Central memory CD8-positive, alpha-beta T cell (primary cell): ENCODE results near the gene CATSPER2.
"Not testable (repeated sequence)": the region's sequence is repeated elsewhere in the genome, so short reads cannot be mapped to it uniquely, and the experiment has no call there.

Experiments used
- ATAC-seq: fragments of 150-1000 bp; cut with Tn5 transposase; replicated peaks from 2 replicates; pipeline ENCODE4 v1.10.0; 2022; ENCODE audit warnings: mild to moderate bottlenecking, moderate FRiP score, moderate number of reproducible peaks; ENCODE audit not compliant: poor library complexity, severe bottlenecking; ENCODE audit errors: extremely low read depth
- DNase-seq, 2 donors: peaks; one replicate each; pipeline ENCODE4 v3.0.0; 2021; ENCODE audit warnings: low spot score in 2 of 2
- H3K27ac Mint-ChIP-seq: one replicate; pipeline ENCODE4 v1.8.0; 2022; ENCODE audit warnings: low read depth, mild to moderate bottlenecking, moderate library complexity, mixed read lengths
- H3K27me3 Mint-ChIP-seq: one replicate; pipeline ENCODE4 v1.8.0; 2022; ENCODE audit warnings: mixed read lengths
- H3K36me3 Mint-ChIP-seq: one replicate; pipeline ENCODE4 v1.8.0; 2022; ENCODE audit warnings: mild to moderate bottlenecking, moderate library complexity, mixed read lengths; ENCODE audit not compliant: insufficient read depth
- H3K4me1 Mint-ChIP-seq: one replicate; pipeline ENCODE4 v1.8.0; 2022; ENCODE audit warnings: mixed read lengths
- H3K4me3 Mint-ChIP-seq: one replicate; pipeline ENCODE4 v1.8.0; 2022; ENCODE audit warnings: mild to moderate bottlenecking, moderate library complexity, mixed read lengths
- H3K9me3 Mint-ChIP-seq: one replicate; pipeline ENCODE4 v1.8.0; 2022; ENCODE audit warnings: mixed read lengths

The CATSPER2 gene

DNA sequence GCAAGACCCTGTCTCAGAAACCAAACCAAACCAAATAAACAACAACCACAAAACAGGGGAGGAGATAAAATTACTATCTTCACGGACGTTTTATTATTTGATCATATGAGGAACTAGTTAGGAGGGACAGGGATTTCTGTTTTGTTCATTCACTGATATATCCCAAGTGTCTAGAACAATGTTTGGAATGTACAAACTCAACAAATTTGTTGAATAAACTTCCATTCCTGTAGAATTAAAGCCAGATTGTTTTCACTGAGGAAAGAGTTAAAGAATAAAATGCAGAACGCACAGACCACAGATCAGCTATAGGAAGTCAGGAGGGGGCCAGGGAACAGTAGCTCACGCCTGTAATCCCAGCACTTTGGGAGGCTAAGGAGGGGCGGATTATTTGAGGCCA, 23.5 kb downstream of the CATSPER2 start:
- no peak overlapping the region for H3K27ac Mint-ChIP-seq
- peaks cover 6% of the 10 kb centered on the region for H3K27me3 Mint-ChIP-seq
- no peaks in the 10 kb centered on the region for H3K9me3 Mint-ChIP-seq
- no peak for DNase-seq
- no peaks in the 10 kb centered on the region for H3K4me1 Mint-ChIP-seq
- H3K36me3 Mint-ChIP-seq = no peaks in the 10 kb centered on the region
- H3K4me3 Mint-ChIP-seq = no peak overlapping the region
- no peak for ATAC-seq

DNA sequence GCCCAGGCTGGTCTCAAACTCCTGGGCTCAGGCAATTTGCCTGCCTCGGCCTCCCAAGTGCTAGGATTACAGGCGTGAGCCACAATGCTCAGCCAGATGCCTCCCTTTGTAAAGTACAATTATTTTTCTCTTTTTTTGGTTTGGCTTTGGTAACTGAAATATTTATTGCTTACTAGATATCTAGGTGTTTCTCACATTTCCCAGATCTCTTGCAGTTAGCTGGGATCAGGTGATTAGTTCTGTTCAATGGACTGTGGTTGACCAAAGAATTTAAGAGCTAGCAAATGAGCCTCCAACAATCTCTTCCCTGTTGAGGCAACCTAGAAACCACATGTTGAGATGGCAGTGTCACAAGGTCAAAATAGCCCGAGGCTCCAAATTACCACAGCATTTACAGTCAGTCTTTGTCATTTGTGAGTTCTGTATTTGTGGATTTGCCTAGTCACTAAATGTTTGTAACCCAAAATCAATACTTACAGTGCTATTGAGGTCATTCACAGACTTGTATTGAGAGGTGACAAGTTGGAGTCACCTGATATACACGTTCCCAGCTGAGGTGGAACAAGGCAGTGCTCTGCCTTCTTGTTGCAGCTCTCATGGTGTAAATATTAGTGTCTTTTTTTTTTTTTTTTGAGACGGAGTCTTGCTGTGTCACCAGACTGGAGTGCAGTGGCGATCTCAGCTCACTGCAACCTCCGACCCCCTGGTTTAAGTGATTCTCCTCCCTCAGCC, 26.4 kb downstream of the CATSPER2 start:
- DNase-seq, H3K9me3 Mint-ChIP-seq, H3K36me3 Mint-ChIP-seq, H3K4me3 Mint-ChIP-seq, H3K27ac Mint-ChIP-seq, H3K4me1 Mint-ChIP-seq, ATAC-seq: not testable (repeated sequence)
- peaks cover 17% of the 10 kb centered on the region for H3K27me3 Mint-ChIP-seq

GRCh38 chr15:43618700-43619099, 29.9 kb downstream of the CATSPER2 start, which contains the start of gene STRC:
TSS of gene STRC (minus strand) at chr15:43618800. CDS start at chr15:43618722, 78 bp downstream.
- H3K9me3 Mint-ChIP-seq, H3K27ac Mint-ChIP-seq, H3K36me3 Mint-ChIP-seq, ATAC-seq, DNase-seq, H3K4me1 Mint-ChIP-seq, H3K4me3 Mint-ChIP-seq: not testable (repeated sequence)
- peaks cover 17% of the 10 kb centered on the region for H3K27me3 Mint-ChIP-seq

DNA sequence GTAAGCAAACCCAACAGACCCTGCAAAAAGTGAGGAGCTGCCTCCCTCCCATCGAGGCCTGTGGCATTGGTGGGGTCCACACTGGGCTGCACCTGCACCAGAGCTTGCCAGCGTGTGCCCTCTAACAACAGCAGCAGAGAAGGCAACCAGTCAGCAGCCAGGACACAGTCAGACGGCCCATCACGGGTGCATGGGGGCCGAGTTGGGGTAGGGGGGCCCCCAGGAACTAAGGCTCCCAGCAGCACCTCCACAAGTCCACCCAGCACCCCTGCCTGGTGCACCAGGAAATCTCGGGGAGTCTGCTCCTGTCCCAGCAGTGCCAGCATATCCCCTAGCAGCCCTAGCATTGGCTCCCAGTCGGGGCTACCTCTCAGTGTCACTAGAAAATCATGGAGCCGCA, 30.9 kb downstream of the CATSPER2 start:
- H3K36me3 Mint-ChIP-seq = not testable (repeated sequence)

GRCh38 chr15:43602233-43602632, 46.4 kb downstream of the CATSPER2 start:
- ATAC-seq, DNase-seq, H3K9me3 Mint-ChIP-seq: not testable (repeated sequence)

More for the DNA sequence above, 30.9 kb downstream of the CATSPER2 start:
- not testable (repeated sequence) for H3K9me3 Mint-ChIP-seq, DNase-seq, H3K4me3 Mint-ChIP-seq, H3K4me1 Mint-ChIP-seq, ATAC-seq, H3K27ac Mint-ChIP-seq
- peaks cover 17% of the 10 kb centered on the region for H3K27me3 Mint-ChIP-seq

GRCh38 chr15:43600200-43600599, 48.4 kb downstream of the CATSPER2 start:
- DNase-seq, H3K36me3 Mint-ChIP-seq, H3K4me1 Mint-ChIP-seq, H3K27ac Mint-ChIP-seq, ATAC-seq, H3K4me3 Mint-ChIP-seq, H3K9me3 Mint-ChIP-seq: not testable (repeated sequence)
- H3K27me3 Mint-ChIP-seq = peaks cover 70% of the 10 kb centered on the region

More at GRCh38 chr15:43602233-43602632, 46.4 kb downstream of the CATSPER2 start:
- not testable (repeated sequence) for H3K36me3 Mint-ChIP-seq, H3K4me3 Mint-ChIP-seq, H3K27ac Mint-ChIP-seq, H3K4me1 Mint-ChIP-seq
- peaks cover 57% of the 10 kb centered on the region for H3K27me3 Mint-ChIP-seq

- not testable (repeated sequence) for H3K36me3 Mint-ChIP-seq, H3K27ac Mint-ChIP-seq, DNase-seq, H3K4me3 Mint-ChIP-seq, ATAC-seq, H3K4me1 Mint-ChIP-seq, H3K9me3 Mint-ChIP-seq
- peaks cover 60% of the 10 kb centered on the region for H3K27me3 Mint-ChIP-seq
Observed at GRCh38 chr15:43599131-43599530, 49.5 kb downstream of the CATSPER2 start.

DNA sequence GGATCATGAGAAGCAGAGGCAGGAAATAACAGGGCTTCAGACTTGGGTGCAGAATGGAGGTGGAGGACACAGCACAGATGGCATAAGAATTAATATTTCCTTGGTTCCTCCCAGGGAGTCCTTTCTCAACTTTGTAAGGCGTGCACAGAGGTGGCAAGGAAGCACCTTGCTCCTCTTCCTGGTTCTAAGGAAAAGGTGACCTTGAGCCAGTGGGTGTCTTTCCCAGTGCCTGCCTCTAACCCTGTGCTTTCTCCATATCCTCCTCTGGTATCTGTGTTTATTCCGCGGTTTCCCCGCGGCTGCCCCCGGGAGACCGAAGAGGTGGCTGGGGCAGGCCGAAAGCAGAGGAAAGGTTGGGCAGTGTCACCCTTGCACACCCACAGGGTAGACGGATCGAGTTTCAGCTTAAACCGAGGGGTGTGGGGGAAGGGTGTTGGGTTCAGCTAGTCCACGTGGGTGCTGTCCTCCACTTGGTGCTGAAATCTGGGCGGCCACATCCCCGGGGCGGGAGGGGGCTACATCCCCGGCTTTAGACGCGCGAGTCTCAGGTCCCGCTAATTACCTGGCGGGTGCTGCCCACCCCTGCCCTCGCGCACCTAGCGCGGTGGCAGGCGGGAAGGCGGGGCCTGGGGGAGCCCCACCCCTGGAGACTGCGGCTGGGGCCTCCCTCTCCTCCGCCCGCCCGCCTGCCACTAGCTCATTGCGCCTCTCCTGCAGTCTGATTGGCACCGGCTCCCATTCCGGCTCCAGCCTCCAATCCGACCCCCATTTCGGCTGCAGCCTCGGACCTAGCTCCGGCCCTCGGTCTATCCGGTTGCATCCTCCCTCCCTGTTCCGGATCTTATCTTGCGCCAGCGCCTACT, 55.1 kb downstream of the CATSPER2 start, which contains the start of gene CKMT1B:
TSS of gene CKMT1B (plus strand) at position 700 of the 863 bp plus-strand sequence. CDS start 192 bp downstream, outside the sequence.
- not testable (repeated sequence) for H3K4me1 Mint-ChIP-seq, H3K9me3 Mint-ChIP-seq, H3K27ac Mint-ChIP-seq, H3K36me3 Mint-ChIP-seq, DNase-seq, H3K4me3 Mint-ChIP-seq, ATAC-seq
- peaks cover 27% of the 10 kb centered on the region for H3K27me3 Mint-ChIP-seq

- H3K9me3 Mint-ChIP-seq, H3K4me1 Mint-ChIP-seq, H3K27ac Mint-ChIP-seq, DNase-seq, ATAC-seq, H3K36me3 Mint-ChIP-seq, H3K4me3 Mint-ChIP-seq: not testable (repeated sequence)
- peaks cover 20% of the 10 kb centered on the region for H3K27me3 Mint-ChIP-seq
Observed at GRCh38 chr15:43592841-43593240, 55.8 kb downstream of the CATSPER2 start.

DNA sequence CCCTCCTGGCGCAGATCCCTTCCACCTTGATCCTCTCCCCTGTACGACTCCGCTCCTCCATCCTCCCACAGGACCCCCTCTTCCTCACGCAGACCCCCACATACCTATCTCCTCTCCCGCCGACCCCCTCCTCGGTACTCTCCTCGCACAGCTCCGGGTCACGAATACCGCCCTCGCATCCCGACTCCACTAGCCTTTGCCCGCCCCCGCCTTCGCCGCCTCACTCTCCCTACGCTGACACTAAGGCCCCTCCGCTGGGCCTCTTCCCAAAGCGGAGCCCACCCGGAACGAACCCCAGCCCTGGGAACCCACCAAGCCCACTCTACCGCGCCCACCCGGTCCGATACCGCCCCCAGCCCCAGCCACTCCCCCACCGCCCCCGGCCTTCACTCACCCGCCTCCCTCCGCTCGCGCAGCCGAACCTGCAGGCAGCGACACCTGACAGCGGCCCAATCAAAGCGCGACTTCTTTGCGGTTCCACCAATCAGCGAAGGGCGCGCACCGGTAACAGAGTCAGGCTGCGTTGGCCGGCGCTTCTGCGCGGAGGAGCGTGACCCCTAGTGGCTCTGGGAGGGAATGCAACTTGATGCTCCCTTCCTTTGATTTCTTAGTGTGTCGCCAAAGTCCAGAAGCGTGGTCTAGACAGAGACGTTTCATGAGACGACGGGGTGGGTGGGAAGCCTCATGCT, 58.7 kb downstream of the CATSPER2 start, which contains the start of gene PPIP5K1:
TSS of gene PPIP5K1 (minus strand) at position 431 of the 689 bp plus-strand sequence. CDS start 5,704 bp downstream, outside the sequence.
- not testable (repeated sequence) for H3K4me3 Mint-ChIP-seq

More for the DNA sequence above, 58.7 kb downstream of the CATSPER2 start, which contains the start of gene PPIP5K1:
- not testable (repeated sequence) for H3K27ac Mint-ChIP-seq, DNase-seq, H3K36me3 Mint-ChIP-seq, H3K27me3 Mint-ChIP-seq, H3K9me3 Mint-ChIP-seq, H3K4me1 Mint-ChIP-seq
- ATAC-seq = peak; percentile 99
